Endothelial cell of umbilical vein (primary cell): ENCODE measurements around the gene FLACC1. TPM values are rescaled to one million over a fixed set of nuclear protein-coding genes. Genes with fewer than 3 reads are reported as not detected.

Source experiments
- BruUV-seq: library from RNA; stranded (reverse); fragments of 400-500 nt; replicated peaks from 2 replicates; lab custom pipeline; 2021; lab: Mats Ljungman, UMichigan
- CTCF ChIA-PET: fragments of 300-600, 350-600 bp; sonication (Branson Sonifier 250); formaldehyde crosslinking; loops from one replicate; lab custom pipeline; 2021; ENCODE audit warnings: antibody characterized with exemption, inconsistent platforms; lab: Charles Lee
- POLR2A ChIA-PET: fragments of 300-600, 350-600 bp; sonication (Branson Sonifier 250); formaldehyde crosslinking; loops from one replicate; lab custom pipeline; 2021; ENCODE audit warnings: antibody characterized with exemption, inconsistent platforms; lab: Charles Lee
- DNase-seq: peaks from one replicate; pipeline ENCODE4 v3.0.0-alpha.2; 2011; ENCODE audit warnings: low read depth, low spot score
- FAIRE-seq: peaks from 2 replicates; lab custom pipeline; 2011; peaks lifted over from hg19 to GRCh38; lab: Jason Lieb, UNC
- H2AFZ ChIP-seq: 2 replicates; pipeline ENCODE4 v1.6.0; 2012; ENCODE audit warnings: low read depth, low read length, control low read depth, inconsistent platforms
- H3K27ac ChIP-seq: 2 replicates; pipeline ENCODE4 v1.5.1; 2011; ENCODE audit warnings: low read depth, mild to moderate bottlenecking, control low read depth, low read length, moderate library complexity; ENCODE audit not compliant: insufficient read depth
- H3K27me3 ChIP-seq, 2 experiments: 2 replicates each; pipeline versions ENCODE4 v1.6.0 to v1.6.1; 2011; ENCODE audit warnings: low read length in 2 of 2, mixed read lengths in 1 of 2; ENCODE audit not compliant: control insufficient read depth in 2 of 2, insufficient read depth in 2 of 2
- H3K36me3 ChIP-seq, 2 experiments: 2 replicates in 1 of 2; 3 replicates in 1 of 2; pipeline ENCODE4 v1.5.1; 2011; ENCODE audit warnings: low read length in 2 of 2, mild to moderate bottlenecking in 1 of 2, moderate library complexity in 1 of 2; ENCODE audit not compliant: control insufficient read depth in 2 of 2, insufficient read depth in 2 of 2; ENCODE audit errors: extremely low read depth in 1 of 2
- H3K4me1 ChIP-seq: 3 replicates; pipeline ENCODE4 v1.5.1; 2011; ENCODE audit warnings: mild to moderate bottlenecking, low read length; ENCODE audit not compliant: control insufficient read depth, insufficient read depth; ENCODE audit errors: extremely low read depth
- H3K4me2 ChIP-seq: 2 replicates; pipeline ENCODE4 v1.6.1; 2011; ENCODE audit warnings: low read length, control low read depth, mixed read lengths; ENCODE audit not compliant: insufficient read depth
- H3K4me3 ChIP-seq, 3 experiments: fragments of 200-600 bp in 1 of 3; sonication (generic), shearing (Covaris generic) in 1 of 3; replicated peaks in 1 of 3; 2 replicates each; pipeline ENCODE4 v1.5.1; 2011 to 2016; ENCODE audit warnings: control low read depth in 3 of 3, low read length in 3 of 3, mild to moderate bottlenecking in 2 of 3, inconsistent platforms in 1 of 3, low read depth in 1 of 3, moderate library complexity in 1 of 3; ENCODE audit not compliant: insufficient read depth in 1 of 3
- H3K79me2 ChIP-seq: 2 replicates; pipeline ENCODE4 v1.6.0; 2012; ENCODE audit warnings: low read length, inconsistent platforms; ENCODE audit not compliant: control insufficient read depth, insufficient read depth
- H3K9ac ChIP-seq: replicated peaks from 2 replicates; pipeline ENCODE3; 2011; ENCODE audit warnings: low read length, control low read depth; ENCODE audit not compliant: insufficient read depth; ENCODE audit errors: extremely low read depth
- H3K9me1 ChIP-seq: replicated peaks from 3 replicates; pipeline ENCODE4 v1.6.0; 2011; ENCODE audit warnings: mild to moderate bottlenecking, low read length; ENCODE audit not compliant: control insufficient read depth, insufficient read depth; ENCODE audit errors: extremely low read depth
- H3K9me3 ChIP-seq: replicated peaks from 2 replicates; pipeline ENCODE4 v1.5.1; 2012; ENCODE audit warnings: low read length, inconsistent platforms; ENCODE audit not compliant: control insufficient read depth, insufficient read depth
- H4K20me1 ChIP-seq: replicated peaks from 2 replicates; pipeline ENCODE3; 2011; ENCODE audit warnings: mild to moderate bottlenecking, low read length; ENCODE audit not compliant: control insufficient read depth, insufficient read depth; ENCODE audit errors: extremely low read depth
- EZH2 ChIP-seq: IDR thresholded peaks from 2 replicates; pipeline ENCODE4 v1.6.1; 2012; ENCODE audit warnings: borderline replicate concordance, low read depth, mild to moderate bottlenecking, moderate library complexity, low read length, inconsistent platforms; ENCODE audit not compliant: severe bottlenecking
- FOS ChIP-seq: IDR thresholded peaks from 2 replicates; pipeline ENCODE4 v1.6.1; 2011; ENCODE audit warnings: mild to moderate bottlenecking, low read length, moderate library complexity, borderline replicate concordance; ENCODE audit not compliant: insufficient read depth
- GATA2 ChIP-seq: IDR thresholded peaks from 2 replicates; pipeline ENCODE4 v1.7.0; 2011; ENCODE audit warnings: low read depth, mild to moderate bottlenecking, moderate library complexity, mixed read lengths, low read length; ENCODE audit not compliant: insufficient read length, insufficient read depth
- JUN ChIP-seq: IDR thresholded peaks from 2 replicates; pipeline ENCODE4 v1.6.1; 2011; ENCODE audit warnings: borderline replicate concordance, low read depth; ENCODE audit not compliant: insufficient read length, insufficient read depth
- MAX ChIP-seq: IDR thresholded peaks from 2 replicates; pipeline ENCODE4 v1.6.1; 2011; ENCODE audit not compliant: insufficient read depth, insufficient read length
- MYC ChIP-seq: IDR thresholded peaks from one replicate; pipeline ENCODE4 v1.6.1; 2011; ENCODE audit warnings: mild to moderate bottlenecking, low read depth, low read length
- POLR2A ChIP-seq: IDR thresholded peaks from 2 replicates; pipeline ENCODE4 v1.6.1; 2012; ENCODE audit warnings: low read depth, mild to moderate bottlenecking, control low read depth, low read length
- POLR2AphosphoS5 ChIP-seq: IDR thresholded peaks from 2 replicates; pipeline ENCODE4 v1.6.1; 2012; ENCODE audit warnings: low read depth, mild to moderate bottlenecking, control low read depth, low read length, moderate library complexity; ENCODE audit not compliant: insufficient read depth
- dilution Hi-C: fragments of 300-500 bp; cut with MboI; formaldehyde crosslinking; loops from one replicate; pipeline ENCODE4 v1.15.0; 2019; ENCODE audit warnings: low sequenced_read_pairs; ENCODE audit not compliant: extremely low pct_ligation_motif_present
- intact Hi-C: fragments of 100-400 bp; cut with micrococcal nuclease; formaldehyde crosslinking; loops from one replicate; pipeline ENCODE4 v1.10.0; 2022
- polyA plus RNA-seq, 4 experiments: library from polyadenylated mRNA; depleted of rRNA in 3 of 4; stranded (reverse) in 3 of 4; unstranded in 1 of 4; fragments of >200 nt; gene quantifications; 2 replicates each; pipeline versions ENCODE4 v1.2.1 to v1.2.3, GENCODE V29; 2011 to 2012; ENCODE audit warnings: missing spikeins in 1 of 4
- total RNA-seq: library from RNA; stranded (reverse); gene quantifications from 2 replicates; pipeline ENCODE4 v1.2.3, GENCODE V29; 2021
- TF ChIP-seq, protein P1 (sequence below), 2 donors: IDR thresholded peaks; 1 replicate in 1 of 2; 2 replicates in 1 of 2; pipeline ENCODE4 v1.5.1; 2011; ENCODE audit warnings: low read length in 2 of 2, mild to moderate bottlenecking in 2 of 2, moderate library complexity in 2 of 2, control low read depth in 1 of 2, inconsistent platforms in 1 of 2, low read depth in 1 of 2; ENCODE audit not compliant: insufficient read depth in 1 of 2; ENCODE audit errors: extremely low read depth in 1 of 2

The FLACC1 gene
- total and polyA plus RNA-seq, 2 donors (not counting 3 experiments of a cell fraction or from before 2014, with no cell fraction given) = 0.11 to 1.4 TPM

GRCh38 chr2:201406077-201406662, 49.0 kb upstream of the FLACC1 start:
- Histone ChIP-seq H3K27me3 (no peaks in the 10 kb centered on the region), H3K4me3 (no peak overlapping the region), H4K20me1 (no peaks in the 10 kb centered on the region), H3K36me3 (peaks cover 0 to 4% of the 10 kb centered on the region in 2 experiments), H3K9ac (no peak overlapping the region), H3K4me2 (no peak overlapping the region), H3K4me1 (peaks cover 8% of the 10 kb centered on the region), H2AFZ (no peak overlapping the region), H3K9me1 (no peaks in the 10 kb centered on the region), H3K9me3 (no peaks in the 10 kb centered on the region), H3K27ac (no peak overlapping the region), H3K79me2 (peaks cover 2% of the 10 kb centered on the region)
- no peak for FAIRE-seq
- no peak for TF ChIP-seq EZH2
- TF ChIP-seq, protein P1, sequence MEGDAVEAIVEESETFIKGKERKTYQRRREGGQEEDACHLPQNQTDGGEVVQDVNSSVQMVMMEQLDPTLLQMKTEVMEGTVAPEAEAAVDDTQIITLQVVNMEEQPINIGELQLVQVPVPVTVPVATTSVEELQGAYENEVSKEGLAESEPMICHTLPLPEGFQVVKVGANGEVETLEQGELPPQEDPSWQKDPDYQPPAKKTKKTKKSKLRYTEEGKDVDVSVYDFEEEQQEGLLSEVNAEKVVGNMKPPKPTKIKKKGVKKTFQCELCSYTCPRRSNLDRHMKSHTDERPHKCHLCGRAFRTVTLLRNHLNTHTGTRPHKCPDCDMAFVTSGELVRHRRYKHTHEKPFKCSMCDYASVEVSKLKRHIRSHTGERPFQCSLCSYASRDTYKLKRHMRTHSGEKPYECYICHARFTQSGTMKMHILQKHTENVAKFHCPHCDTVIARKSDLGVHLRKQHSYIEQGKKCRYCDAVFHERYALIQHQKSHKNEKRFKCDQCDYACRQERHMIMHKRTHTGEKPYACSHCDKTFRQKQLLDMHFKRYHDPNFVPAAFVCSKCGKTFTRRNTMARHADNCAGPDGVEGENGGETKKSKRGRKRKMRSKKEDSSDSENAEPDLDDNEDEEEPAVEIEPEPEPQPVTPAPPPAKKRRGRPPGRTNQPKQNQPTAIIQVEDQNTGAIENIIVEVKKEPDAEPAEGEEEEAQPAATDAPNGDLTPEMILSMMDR (IDR thresholded peaks at IDR 0.05; ENCODE audit: extremely low read depth in 1 of 2, insufficient read depth in 1 of 2, low read depth in 1 of 2, low read length in 2 of 2) = no peak
- no peak for TF ChIP-seq MYC
- no peak for TF ChIP-seq GATA2
- TF ChIP-seq MAX = no peak
- TF ChIP-seq JUN = no peak
- no peak for TF ChIP-seq POLR2A
- TF ChIP-seq POLR2AphosphoS5 = no peak
- TF ChIP-seq FOS = no peak
- peak; percentile 63 for DNase-seq
- ChIA-PET CTCF (interaction anchor here (1.0 to 1.2 kb wide), 3 partner anchors 16 to 45 kb away, joined by 3 to 4 read pairs (median 3); partner anchors contain the start of genes STRADB and TRAK2), POLR2A (no interaction called here)
- BruUV-seq = no TSS peak
- dilution Hi-C loops = no loop called here
- intact Hi-C loops = no loop called here
